ENCODE results near the gene TMEM233. TPM values are rescaled to one million over a fixed set of nuclear protein-coding genes. Genes with fewer than 3 reads are reported as not detected.

TMEM233 gene
- total RNA-seq, 1 experiment from 2014 or later, result not detected

GRCh38 chr12:119689935-119690500, 96.4 kb downstream of the TMEM233 start:
- Histone ChIP-seq H3K27me3 (ENCODE audit: insufficient read depth, low read length) (no peaks in the 10 kb centered on the region), H3K36me3 (ENCODE audit: control insufficient read depth in 1 of 2, insufficient read depth in 2 of 2, low read length in 2 of 2) (peaks cover 9 to 18% of the 10 kb centered on the region in 2 experiments; a peak in 3 of 4 replicates), H3K27ac (ENCODE audit: low read depth, low read length) (no peak overlapping the region), H4K20me1 (ENCODE audit: insufficient read depth) (no peaks in the 10 kb centered on the region), H3K4me1 (ENCODE audit: control insufficient read depth in 1 of 2, insufficient read depth in 2 of 2, low read length in 2 of 2) (no peaks in the 10 kb centered on the region), H3K9me2 (ENCODE audit: insufficient read depth) (no peaks in the 10 kb centered on the region), H3K9ac (ENCODE audit: low read length) (no peak overlapping the region), H2AFZ (ENCODE audit: low read depth, low read length, poor library complexity, severe bottlenecking) (no peak overlapping the region), H3K79me2 (ENCODE audit: insufficient read depth, low read length) (no peaks in the 10 kb centered on the region), H3K4me2 (ENCODE audit: low read length) (no peak overlapping the region), H3K9me3 (ENCODE audit: control insufficient read depth in 1 of 2, insufficient read depth in 1 of 2, low read depth in 1 of 2, low read length in 2 of 2) (no peaks in the 10 kb centered on the region), H3K4me3 (replicated peaks in 1 of 2; ENCODE audit: low read depth in 1 of 2, low read length in 2 of 2) (no peak overlapping the region)
- POLR2A ChIA-PET, result no interaction called here
- TF ChIP-seq FOSL1 (IDR thresholded peaks at IDR 0.05; ENCODE audit: low read depth), result no peak
- TF ChIP-seq CTCF (IDR thresholded peaks at IDR 0.05 in 2 of 3, conservative IDR thresholded peaks at IDR 0.05 in 1 of 3; ENCODE audit: borderline replicate concordance in 1 of 3, insufficient read depth in 1 of 3, low read depth in 2 of 3, low read length in 2 of 3), result no peak
- RAD21 ChIA-PET (ENCODE audit: low non-redundant PET in 1 of 2, low total read pairs in 2 of 2, uncharacterized antibody in 2 of 2, unreplicated experiment in 2 of 2), result no interaction called here
- CTCF ChIA-PET, result no interaction called here
- intact Hi-C loops (cut with micrococcal nuclease), result no loop called here
- BruUV-seq (replicated peaks), result no TSS peak
- ATAC-seq (no peak), DNase-seq (ENCODE audit: low read depth, low spot score) (no peak)

- no peak overlapping the region for H3K27ac ChIP-seq (ENCODE audit: low read depth, low read length)
- ChIA-PET POLR2A (no interaction called here), RAD21 (ENCODE audit: low non-redundant PET in 1 of 2, low total read pairs in 2 of 2, uncharacterized antibody in 2 of 2, unreplicated experiment in 2 of 2) (no interaction called here), CTCF (no interaction called here)
- H3K9ac ChIP-seq (ENCODE audit: low read length), result no peak overlapping the region
- no peak for DNase-seq (ENCODE audit: low read depth, low spot score)
- no peaks in the 10 kb centered on the region for H4K20me1 ChIP-seq (ENCODE audit: insufficient read depth)
- no peak for TF ChIP-seq ZNF274 (IDR thresholded peaks at IDR 0.05; ENCODE audit: low read depth, low read length)
- TF ChIP-seq YY1 (IDR thresholded peaks at IDR 0.05; ENCODE audit: extremely low read depth, insufficient replicate concordance, low read depth, low read length), result no peak
- TF ChIP-seq TCF7L2 (IDR thresholded peaks at IDR 0.05; ENCODE audit: borderline replicate concordance, extremely low read depth, insufficient read depth, insufficient read length), result no peak
- TF ChIP-seq SIN3A (IDR thresholded peaks at IDR 0.05; ENCODE audit: low read depth), result no peak
- no peak for TF ChIP-seq CEBPB (IDR thresholded peaks at IDR 0.05; ENCODE audit: low read depth)
- TF ChIP-seq JUND (IDR thresholded peaks at IDR 0.05), result no peak
- TF ChIP-seq MAX (IDR thresholded peaks at IDR 0.05), result no peak
- TF ChIP-seq EZH2phosphoT487 (IDR thresholded peaks at IDR 0.05; ENCODE audit: borderline replicate concordance), result no peak
- TF ChIP-seq POLR2AphosphoS5 (IDR thresholded peaks at IDR 0.05; ENCODE audit: low read depth, low read length), result no peak
- no peak for TF ChIP-seq ELF1 (IDR thresholded peaks at IDR 0.05; ENCODE audit: borderline replicate concordance, low read depth)
- TF ChIP-seq FOSL1 (IDR thresholded peaks at IDR 0.05; ENCODE audit: low read depth), result no peak
- no peak for TF ChIP-seq SP1 (IDR thresholded peaks at IDR 0.05; ENCODE audit: low read depth)
- TF ChIP-seq ZFX (IDR thresholded peaks at IDR 0.05), result no peak
- no peak for TF ChIP-seq CTCF (IDR thresholded peaks at IDR 0.05 in 2 of 3, conservative IDR thresholded peaks at IDR 0.05 in 1 of 3; ENCODE audit: borderline replicate concordance in 1 of 3, insufficient read depth in 1 of 3, low read depth in 2 of 3, low read length in 2 of 3)
- TF ChIP-seq EZH2 (IDR thresholded peaks at IDR 0.05), result no peak
- no peak for TF ChIP-seq CBX3 (IDR thresholded peaks at IDR 0.05; ENCODE audit: low read depth)
- no peak for TF ChIP-seq SRF (IDR thresholded peaks at IDR 0.05; ENCODE audit: low read depth)
- peaks cover 9 to 17% of the 10 kb centered on the region in 2 experiments; a peak in 3 of 4 replicates for H3K36me3 ChIP-seq (ENCODE audit: control insufficient read depth in 1 of 2, insufficient read depth in 2 of 2, low read length in 2 of 2)
- no peak for ATAC-seq
- H3K79me2 ChIP-seq (ENCODE audit: insufficient read depth, low read length), result no peaks in the 10 kb centered on the region
- no peaks in the 10 kb centered on the region for H3K4me1 ChIP-seq (ENCODE audit: control insufficient read depth in 1 of 2, insufficient read depth in 2 of 2, low read length in 2 of 2)
- H3K4me3 ChIP-seq (replicated peaks in 1 of 2; ENCODE audit: low read depth in 1 of 2, low read length in 2 of 2), result no peak overlapping the region
- intact Hi-C loops (cut with micrococcal nuclease), result no loop called here
- H3K9me3 ChIP-seq (ENCODE audit: control insufficient read depth in 1 of 2, insufficient read depth in 1 of 2, low read depth in 1 of 2, low read length in 2 of 2), result no peaks in the 10 kb centered on the region
- no peak overlapping the region for H2AFZ ChIP-seq (ENCODE audit: low read depth, low read length, poor library complexity, severe bottlenecking)
- no TSS peak for BruUV-seq (replicated peaks)
- no peaks in the 10 kb centered on the region for H3K27me3 ChIP-seq (ENCODE audit: insufficient read depth, low read length)
- H3K9me2 ChIP-seq (ENCODE audit: insufficient read depth), result no peaks in the 10 kb centered on the region
- no peak overlapping the region for H3K4me2 ChIP-seq (ENCODE audit: low read length)
Measured at GRCh38 chr12:119691202-119691810, 97.7 kb downstream of the TMEM233 start.
